GM12873 (cell line): ENCODE data around the gene SASS6.

ENCODE experiments used
- CTCF ChIP-seq: IDR thresholded peaks from 2 replicates; pipeline ENCODE4 v1.5.1; 2012; ENCODE audit warnings: low read depth, mild to moderate bottlenecking, moderate library complexity, low read length, control low read depth; ENCODE audit not compliant: insufficient read depth; ENCODE audit errors: missing control alignments

Gene SASS6

GRCh38 chr1:100141192-100141591 lies 8.5 kb upstream of the SASS6 start:
- no peak for TF ChIP-seq CTCF

- no peak for TF ChIP-seq CTCF
Observed at GRCh38 chr1:100137602-100138001, 4.9 kb upstream of the SASS6 start.

GRCh38 chr1:100134872-100135271 lies 2.1 kb upstream of the SASS6 start:
- peak; percentile 30 for TF ChIP-seq CTCF

GRCh38 chr1:100131623-100132022 lies 1.1 kb downstream of the SASS6 start:
- TF ChIP-seq CTCF: no peak

GRCh38 chr1:100130552-100131077 lies 2.1 kb downstream of the SASS6 start:
- no peak for TF ChIP-seq CTCF

- no peak for TF ChIP-seq CTCF
Observed at GRCh38 chr1:100127226-100127625, 5.5 kb downstream of the SASS6 start.

GRCh38 chr1:100122177-100122576 lies 10.6 kb downstream of the SASS6 start:
- no peak for TF ChIP-seq CTCF
